Activated T-helper 1 cell treated with anti-CD3 and anti-CD28 coated beads, Interleukin-2, amount 50 U/mL, for 16 hours (primary cell): Measurements from ENCODE around the gene VWF.

Source experiments
- DNase-seq, 2 donors: peaks; one replicate each; pipeline ENCODE4 v3.0.0-alpha.2; 2020; ENCODE audit warnings: low read depth in 1 of 2, low spot score in 1 of 2

The VWF gene

DNA sequence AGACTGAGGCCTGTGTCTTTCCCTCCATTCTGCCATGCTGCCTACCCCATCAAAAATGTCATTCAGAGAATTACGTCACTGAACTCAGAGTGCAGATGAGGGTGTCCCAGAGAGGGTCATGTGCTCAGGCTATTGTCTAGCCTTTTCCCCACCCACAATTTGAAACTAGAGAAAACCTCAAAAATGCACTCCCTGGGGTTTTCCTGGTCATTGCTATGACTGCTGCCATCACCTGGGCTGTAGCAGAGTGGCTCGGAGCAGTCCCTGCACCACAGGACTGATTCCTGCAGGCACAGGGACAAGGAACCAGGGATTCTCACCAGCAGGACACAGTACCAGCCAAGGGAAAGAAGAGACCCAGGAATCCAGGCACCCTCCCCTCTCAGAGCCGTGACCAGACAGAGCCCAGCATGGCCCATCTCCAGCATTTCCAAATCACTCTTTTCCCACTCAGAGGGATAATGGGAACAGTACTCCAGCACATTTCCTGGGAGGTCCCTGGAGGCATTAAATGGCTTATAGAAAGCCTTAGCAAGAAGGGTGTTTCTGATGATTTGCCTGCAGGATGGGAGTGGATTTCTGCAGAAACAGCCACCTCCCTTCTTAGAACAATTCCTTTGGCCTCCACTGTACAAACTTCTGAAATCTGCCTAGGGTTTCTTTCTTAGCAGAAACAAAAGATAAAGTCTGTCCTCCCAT is 45.9 kb downstream of the VWF start:
- DNase-seq = no peak

- DNase-seq = no peak
These were observed 46.8 kb downstream of the VWF start for GRCh38 chr12:6077692-6078083.

DNA sequence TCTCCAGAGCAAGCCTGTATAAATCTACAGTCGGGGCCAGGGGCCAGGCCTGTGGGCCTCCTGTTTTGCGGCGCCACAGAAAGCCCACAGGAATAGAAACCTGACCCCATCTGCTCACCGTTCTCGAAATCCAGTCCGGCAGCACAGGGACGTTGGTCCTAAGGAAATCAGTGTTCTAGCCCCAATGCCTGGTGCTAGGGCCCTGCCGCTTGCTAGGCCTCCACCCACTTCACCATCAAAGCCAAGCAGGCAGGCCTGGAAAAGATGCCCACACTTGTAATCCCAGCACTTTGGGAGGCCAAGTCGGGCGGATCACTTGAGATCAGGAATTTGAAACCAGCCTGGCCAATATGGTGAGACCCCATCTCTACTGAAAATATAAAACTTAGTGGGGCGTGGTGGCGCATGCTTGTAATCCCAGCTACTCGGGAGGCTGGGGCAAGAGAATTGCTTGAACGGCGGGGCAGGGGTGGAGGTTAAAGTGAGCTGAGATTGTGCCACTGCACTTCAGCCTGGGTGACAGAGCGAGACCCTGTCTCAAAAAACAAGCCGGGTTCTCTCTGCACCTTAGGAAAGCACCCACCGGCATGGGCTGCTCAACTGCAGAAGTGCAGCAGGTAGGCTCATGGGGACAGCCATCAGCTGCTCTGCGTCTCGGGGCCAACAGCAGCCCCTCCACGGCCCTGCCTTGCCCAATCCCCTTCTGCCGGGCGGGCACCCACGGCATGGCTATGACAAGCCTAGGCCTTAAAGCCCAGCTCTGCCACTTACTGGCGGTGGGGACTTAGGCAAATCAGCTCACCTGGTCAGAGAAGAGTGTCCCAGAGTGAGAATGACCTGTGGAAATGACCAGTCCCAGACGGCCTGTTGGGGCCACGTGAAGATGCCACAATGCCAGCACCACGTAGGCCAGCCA is 47.4 kb downstream of the VWF start:
- DNase-seq = no peak

DNA sequence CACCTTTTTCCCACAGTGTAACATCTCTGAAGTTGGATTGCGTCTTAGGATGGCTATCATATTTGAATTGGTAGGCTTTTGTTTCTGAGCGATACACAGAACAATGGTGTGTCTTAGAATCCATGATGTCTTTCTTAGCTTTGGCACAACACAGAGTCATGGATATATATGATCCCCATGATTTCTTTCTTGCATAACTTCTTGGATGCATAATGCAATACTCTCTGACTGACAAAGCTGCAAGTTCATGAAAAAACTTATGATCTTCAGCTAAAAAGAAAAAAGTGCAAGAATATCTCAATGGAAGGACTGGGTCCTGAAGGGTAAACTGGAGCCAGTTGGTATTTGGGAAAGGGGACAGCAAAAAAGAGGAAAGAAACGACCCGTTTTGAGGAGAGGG is 48.1 kb downstream of the VWF start:
- DNase-seq = no peak

- no peak for DNase-seq
These were observed 49.4 kb downstream of the VWF start for GRCh38 chr12:6074979-6075585.

GRCh38 chr12:6074427-6074826 is 50.0 kb downstream of the VWF start:
- no peak for DNase-seq

GRCh38 chr12:6073426-6073825 is 51.0 kb downstream of the VWF start:
- no peak for DNase-seq

GRCh38 chr12:6072302-6072752 is 52.1 kb downstream of the VWF start:
- DNase-seq = no peak

DNA sequence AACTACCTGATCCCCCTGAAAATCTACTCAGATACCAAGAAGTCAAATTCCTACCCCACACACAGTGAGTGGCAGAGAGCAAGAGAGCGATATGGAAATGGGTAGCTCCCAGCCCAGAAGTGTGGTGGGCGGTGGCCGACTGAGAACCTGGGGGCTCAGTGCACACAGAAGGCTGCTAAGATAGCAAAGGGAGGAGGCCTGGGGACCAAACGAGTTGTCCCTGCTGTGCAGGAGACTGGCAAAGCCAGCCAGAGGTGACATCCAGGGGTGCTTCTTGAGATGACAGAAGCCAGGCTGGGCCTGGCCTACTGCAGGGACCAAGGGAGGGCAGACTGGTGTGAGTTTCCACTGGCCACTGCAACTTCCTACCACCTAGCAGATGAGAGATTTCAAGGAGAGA is 52.9 kb downstream of the VWF start:
- DNase-seq = no peak

DNA sequence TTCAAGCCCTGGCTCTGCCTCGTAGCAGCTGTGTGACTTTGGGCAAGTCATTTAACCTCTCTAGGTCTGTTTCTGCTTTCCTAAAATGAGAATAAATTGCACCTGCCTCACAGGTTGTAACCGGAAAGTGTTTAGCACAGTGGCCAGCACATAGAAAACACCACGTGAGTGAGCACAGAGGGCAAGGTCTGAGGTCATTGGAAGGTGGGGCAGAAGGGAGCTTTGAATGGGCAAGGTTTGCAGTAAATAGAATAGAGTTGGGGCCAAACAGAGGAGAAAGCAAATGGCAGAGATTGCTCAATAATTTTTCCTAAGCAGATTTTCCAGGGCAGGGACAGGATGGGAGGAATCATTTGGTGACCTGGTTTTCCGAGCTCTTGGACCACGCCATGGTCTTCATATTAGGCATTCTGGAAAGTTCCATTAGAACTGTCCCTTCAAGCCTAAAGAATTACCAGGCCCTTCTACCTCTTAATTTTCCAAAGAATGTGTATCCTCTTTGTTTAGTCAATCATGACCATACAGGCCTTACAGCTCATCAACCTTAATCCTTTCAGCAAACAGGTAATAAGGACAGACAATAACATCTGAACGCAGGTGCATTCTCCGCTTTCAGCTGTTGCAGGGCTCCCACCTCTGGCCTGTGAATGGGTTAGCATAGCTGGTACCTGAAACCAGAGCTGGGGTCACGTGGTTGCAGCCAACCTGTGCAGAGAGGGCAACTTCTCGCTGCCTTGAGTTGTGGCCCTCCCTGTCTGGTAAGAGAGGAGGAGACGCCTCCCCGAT is 53.8 kb downstream of the VWF start:
- no peak for DNase-seq

GRCh38 chr12:6069437-6070093 is 54.9 kb downstream of the VWF start:
- no peak for DNase-seq

GRCh38 chr12:6068227-6068626 is 56.2 kb downstream of the VWF start:
- DNase-seq = no peak

GRCh38 chr12:6067152-6067916 is 57.1 kb downstream of the VWF start:
- no peak for DNase-seq

DNA sequence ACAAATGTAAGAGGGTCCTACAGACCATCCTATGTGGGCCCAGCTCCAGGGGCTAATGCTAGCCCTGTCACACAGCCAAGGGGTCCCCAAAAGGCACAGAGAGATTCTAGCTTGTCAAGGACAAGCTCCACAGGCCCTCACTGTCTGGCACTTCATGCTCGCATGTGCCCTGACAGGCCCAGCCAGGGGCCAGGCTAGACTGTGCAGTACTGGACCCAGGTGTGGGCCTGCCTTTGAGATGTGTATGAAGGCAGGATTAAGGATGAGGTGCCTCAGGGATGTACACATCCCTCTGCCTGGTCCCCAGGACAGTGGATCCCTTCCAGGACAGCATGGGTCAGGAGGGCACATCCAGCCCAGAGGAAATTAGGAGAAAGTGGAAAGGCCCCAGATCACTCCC is 57.8 kb downstream of the VWF start:
- no peak for DNase-seq

- no peak for DNase-seq
These were observed 58.6 kb downstream of the VWF start for GRCh38 chr12:6065863-6066199.

DNA sequence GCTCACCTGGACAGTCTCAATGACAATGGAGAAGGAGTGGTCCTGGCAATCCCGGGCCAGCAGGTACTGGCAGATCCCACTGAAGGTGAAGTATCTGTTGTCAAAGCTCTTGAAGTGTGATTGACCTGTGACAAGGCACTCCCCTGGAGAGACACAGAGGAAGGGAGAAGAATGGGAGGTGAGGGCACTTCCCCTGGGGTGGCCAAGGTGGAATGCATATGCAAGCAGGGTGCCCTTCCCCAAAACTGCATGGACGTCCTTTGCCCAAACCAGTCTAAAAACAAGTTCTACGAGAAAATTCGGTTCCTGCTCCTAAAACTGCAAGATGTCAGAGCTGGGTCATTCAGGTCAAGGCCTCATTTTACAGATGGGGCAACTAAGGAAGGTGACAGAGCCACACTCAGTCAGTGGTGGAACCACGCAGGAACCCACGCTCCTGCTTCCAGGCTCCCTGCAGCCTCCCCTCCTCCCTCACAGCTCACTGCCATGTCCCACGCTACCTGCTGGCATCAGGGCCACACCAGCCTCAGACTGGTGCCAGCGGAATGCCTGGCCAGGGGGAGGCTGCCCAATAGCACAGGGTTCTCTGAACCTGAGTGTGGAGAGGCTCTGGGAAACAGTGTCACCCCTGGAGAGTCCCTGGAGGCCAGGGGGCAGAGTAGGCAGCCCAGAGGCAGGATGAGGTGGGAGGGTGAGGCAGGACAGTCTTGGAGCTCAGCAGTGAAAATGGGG is 59.2 kb downstream of the VWF start:
- DNase-seq = no peak

DNA sequence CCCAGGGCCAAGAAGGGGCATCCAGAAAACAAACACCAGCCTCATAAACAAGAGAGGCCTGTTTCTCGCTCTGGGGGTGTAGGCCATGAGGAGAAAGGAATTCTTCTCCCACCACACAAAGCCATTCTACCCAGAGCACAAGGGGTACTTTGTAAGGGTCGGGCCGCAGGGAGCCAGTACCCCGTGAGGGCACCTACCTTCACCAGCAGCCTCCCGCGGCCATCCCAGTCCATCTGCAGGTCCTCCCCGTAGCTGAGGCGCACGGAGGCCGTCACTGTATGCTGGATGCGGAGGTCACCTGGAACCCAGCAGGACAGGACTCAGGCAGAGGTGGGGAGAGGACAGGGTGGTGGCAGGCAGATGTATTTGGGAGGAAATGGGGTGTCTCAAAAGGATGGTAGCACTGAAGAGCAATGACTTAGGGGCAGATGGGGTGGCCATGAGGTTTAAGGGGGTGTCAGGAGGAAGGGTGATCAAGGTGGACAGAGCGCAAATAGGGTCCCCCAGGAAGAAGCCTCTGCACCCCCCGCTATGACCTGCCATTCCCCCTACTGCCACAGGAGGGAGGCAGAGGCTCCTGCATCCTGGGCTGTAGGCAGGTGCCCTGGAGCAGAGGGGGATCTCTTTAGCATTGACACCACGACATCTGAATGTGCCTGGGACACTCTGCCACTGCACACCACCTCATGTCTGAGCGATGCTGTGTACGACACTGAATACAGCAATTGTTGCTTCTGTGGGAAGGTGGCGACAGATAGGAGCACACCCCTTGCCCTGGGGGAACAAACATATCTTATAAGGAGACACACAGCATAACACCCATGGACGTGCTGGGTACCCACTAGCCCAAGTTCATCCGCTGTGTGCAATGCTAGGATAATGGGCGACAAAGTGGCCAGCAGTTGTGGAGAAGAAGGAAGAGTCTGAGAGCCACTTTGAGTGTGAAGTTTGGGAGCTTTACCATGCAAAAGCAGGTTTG is 61.4 kb downstream of the VWF start:
- DNase-seq = peak in 1 of 2 donors; percentile 29

GRCh38 chr12:6062395-6062756 is 62.1 kb downstream of the VWF start:
- DNase-seq = no peak
